HT-29 (cell line): ENCODE measurements around the gene HOXA13. TPM values are rescaled to one million over a fixed set of nuclear protein-coding genes. Genes with fewer than 3 reads are reported as not detected.

Source experiments
- DNase-seq: peaks from one replicate; pipeline ENCODE4 v3.0.0-alpha.2; 2015; ENCODE audit warnings: low spot score
- small RNA-seq: library from RNA; depleted of rRNA; stranded (forward); fragments of <200 nt; gene quantifications from one replicate; pipeline ENCODE3, GENCODE V24; 2014
- total RNA-seq: library from RNA; depleted of rRNA; stranded (reverse); fragments of >200 nt; shearing (Covaris generic); gene quantifications from 2 replicates; pipeline ENCODE4 v1.2.3, GENCODE V29; 2014; rRNA removed

The HOXA13 gene
- total RNA-seq, 1 experiment from 2014 or later = 19.8 TPM

DNA sequence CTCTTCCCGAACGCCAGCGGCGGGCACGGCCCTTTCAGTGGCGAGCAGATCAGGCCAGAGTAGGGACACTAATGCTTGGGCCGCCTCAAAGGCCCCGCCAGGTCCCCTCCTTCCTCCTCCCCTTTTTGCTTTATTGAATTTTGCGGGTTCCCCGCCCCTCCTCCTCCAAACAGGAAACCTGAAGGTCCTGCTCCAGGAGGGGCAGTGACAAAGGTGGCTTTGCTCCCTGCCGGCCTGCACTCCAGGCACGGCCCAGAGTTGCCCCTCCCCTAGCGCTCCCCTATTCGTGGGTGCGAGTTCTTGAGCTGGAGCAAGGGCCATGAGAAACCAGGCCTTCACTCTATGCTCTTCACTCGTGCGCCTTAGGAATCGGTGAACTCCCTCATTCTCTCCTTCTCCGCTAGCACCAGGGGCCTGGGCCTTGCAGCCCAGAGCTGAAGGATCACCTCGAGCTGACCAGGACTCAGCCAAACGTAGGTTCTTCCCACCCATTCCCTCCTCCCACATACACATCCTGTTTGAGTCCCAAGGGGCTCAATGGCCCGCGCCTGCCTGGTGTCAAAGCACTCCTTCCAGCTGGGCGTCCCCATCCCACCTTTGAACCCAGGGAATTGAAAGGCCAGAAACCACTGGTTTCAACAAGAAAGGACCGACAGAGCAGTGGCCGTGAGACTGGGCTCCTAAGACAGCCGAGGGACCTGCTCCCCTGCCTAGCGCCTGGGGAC lies 51.7 kb downstream of the HOXA13 start:
- DNase-seq = peak; percentile 97

DNA sequence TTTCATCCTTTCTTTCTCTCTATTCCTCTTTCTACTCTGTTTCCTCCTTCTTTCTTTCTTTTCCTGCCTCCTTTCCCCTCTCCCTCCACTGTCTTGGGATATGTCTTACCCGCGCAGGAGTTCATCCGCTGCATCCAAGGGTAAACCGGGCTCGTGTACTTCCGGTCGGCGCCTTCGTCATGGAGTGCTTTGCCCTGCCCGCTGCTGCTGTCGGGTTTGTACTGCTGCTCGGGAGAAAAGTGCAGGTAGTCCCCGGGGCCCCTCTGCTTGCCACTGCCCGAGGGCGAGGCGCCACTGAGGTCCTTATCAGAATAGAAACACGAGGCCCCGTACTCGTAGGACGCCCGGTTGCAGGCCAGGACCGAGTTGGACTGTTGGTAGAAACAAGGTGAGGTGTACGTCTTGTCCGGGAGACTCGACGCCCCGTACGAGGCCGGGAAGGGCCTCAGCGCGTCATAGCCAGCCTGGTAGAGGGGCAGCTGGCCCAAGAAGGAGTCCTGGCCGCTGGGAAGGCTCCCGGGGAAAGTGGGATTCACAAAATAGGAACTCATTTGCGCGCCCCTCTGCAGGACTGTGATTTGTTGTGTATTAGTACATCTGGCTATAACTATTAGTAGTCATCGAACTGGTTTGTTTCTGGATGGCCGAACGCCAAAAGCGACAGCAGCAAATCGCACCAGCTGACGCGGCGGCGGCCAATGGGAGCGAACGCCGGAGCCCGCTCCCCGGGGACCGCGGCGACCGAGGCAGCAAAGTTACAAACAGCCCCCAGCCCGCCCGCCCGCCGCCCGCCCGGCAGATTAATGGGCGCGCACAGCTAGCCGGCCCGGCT lies 52.5 kb downstream of the HOXA13 start, which contains the start of gene HOXA6:
HOXA6 (minus strand) TSS at position 576 of the 832 bp plus-strand sequence; CDS start at position 551, 25 bp downstream.
- DNase-seq = peak; percentile 94

GRCh38 chr7:27146491-27147198 lies 53.2 kb downstream of the HOXA13 start:
- peak; percentile 68 for DNase-seq

GRCh38 chr7:27145914-27146412 lies 53.9 kb downstream of the HOXA13 start:
- DNase-seq = no peak

GRCh38 chr7:27145165-27145913 lies 54.6 kb downstream of the HOXA13 start:
- DNase-seq = no peak

- no peak for DNase-seq
These were observed 55.1 kb downstream of the HOXA13 start for GRCh38 chr7:27144781-27145164.

Small RNA genes within 50 kb of the gene (small RNA-seq; reads per million reads assigned to genes)
- not detected for gene AC004080.5
- gene RF02140 = not detected
- not detected for gene RF02141

Other genes with a start within 250 kb of the HOXA13 start
- gene HOXA1, start 104.1 kb downstream of the HOXA13 start, total RNA-seq = 2.0 and 3.9 TPM in 2 replicates
- gene HOXA2, start 97.4 kb downstream of the HOXA13 start, total RNA-seq = 6.6 and 7.3 TPM in 2 replicates
- 2.2 and 3.7 TPM in 2 replicates for gene HOXA4, start 69.3 kb downstream of the HOXA13 start, total RNA-seq
- gene HOXA5, start 56.4 kb downstream of the HOXA13 start, total RNA-seq = 22.1 and 29.3 TPM in 2 replicates
- gene HOXA6, start 52.3 kb downstream of the HOXA13 start, total RNA-seq = 25.5 and 28.1 TPM in 2 replicates
- gene HOXA3, start 47.5 kb downstream of the HOXA13 start, total RNA-seq = 27.8 and 29.0 TPM in 2 replicates
- gene HOXA7, start 43.4 kb downstream of the HOXA13 start, total RNA-seq = 5.6 and 10.7 TPM in 2 replicates
- gene HOXA9, start 34.6 kb downstream of the HOXA13 start, total RNA-seq = 96.1 and 99.2 TPM in 2 replicates
- 78.9 and 86.4 TPM in 2 replicates for gene HOXA10, start 25.8 kb downstream of the HOXA13 start, total RNA-seq
- gene HOXA11, start 14.9 kb downstream of the HOXA13 start, total RNA-seq = 67.7 and 74.3 TPM in 2 replicates
- gene EVX1, start 42.7 kb upstream of the HOXA13 start, total RNA-seq = 0.31 TPM in 1 of 2 replicates, not detected in the other